Lower lobe of right lung (tissue), 2 donors: ENCODE measurements around the gene ST8SIA5. TPM values are rescaled to one million over a fixed set of nuclear protein-coding genes. Genes with fewer than 3 reads are reported as not detected.

Experiments used
- ATAC-seq, 2 donors: fragments of 200-7000 bp; cut with Tn5 transposase; one replicate each; pipeline ENCODE4 v1.9.1; 2020 to 2022; ENCODE audit warnings: mild to moderate bottlenecking in 2 of 2, moderate library complexity in 2 of 2
- DNase-seq: peaks from one replicate; pipeline ENCODE4 v3.0.0-alpha.2; 2020
- H3K27ac ChIP-seq: fragments of 200-600 bp; one replicate; pipeline ENCODE4 v1.8.0; 2022
- H3K27me3 ChIP-seq: fragments of 200-600 bp; one replicate; pipeline ENCODE4 v1.8.0; 2022; ENCODE audit warnings: low read depth
- H3K36me3 ChIP-seq: fragments of 200-600 bp; one replicate; pipeline ENCODE4 v1.8.0; 2022; ENCODE audit warnings: mild to moderate bottlenecking
- H3K4me1 ChIP-seq: fragments of 200-600 bp; one replicate; pipeline ENCODE4 v1.8.0; 2022
- H3K4me3 ChIP-seq: fragments of 200-600 bp; one replicate; pipeline ENCODE4 v1.8.0; 2022; ENCODE audit warnings: mild to moderate bottlenecking
- H3K9me3 ChIP-seq: fragments of 200-600 bp; one replicate; pipeline ENCODE4 v1.8.0; 2022
- CTCF ChIP-seq: fragments of 200-600 bp; IDR thresholded peaks from one replicate; pipeline ENCODE4 v1.8.0; 2022; ENCODE audit warnings: antibody characterized with exemption, mild to moderate bottlenecking
- intact Hi-C: fragments of 100-400 bp; cut with DNase I; formaldehyde crosslinking; loops from one replicate; pipeline ENCODE4 v1.11.0; 2022
- total RNA-seq: library from RNA; stranded (reverse); fragmentation: NEBNext Ultra II Directional; extraction: Animal tissue kit (Norgen Biotek cat#: 25700); gene quantifications from one replicate; pipeline ENCODE4 v1.2.1, GENCODE V29; 2021
- donor health status: DM: no; HTN: yes; CAD: no; lungs with severe emphysema.

Gene ST8SIA5
- total RNA-seq, 1 donor from 2014 or later: not detected

DNA sequence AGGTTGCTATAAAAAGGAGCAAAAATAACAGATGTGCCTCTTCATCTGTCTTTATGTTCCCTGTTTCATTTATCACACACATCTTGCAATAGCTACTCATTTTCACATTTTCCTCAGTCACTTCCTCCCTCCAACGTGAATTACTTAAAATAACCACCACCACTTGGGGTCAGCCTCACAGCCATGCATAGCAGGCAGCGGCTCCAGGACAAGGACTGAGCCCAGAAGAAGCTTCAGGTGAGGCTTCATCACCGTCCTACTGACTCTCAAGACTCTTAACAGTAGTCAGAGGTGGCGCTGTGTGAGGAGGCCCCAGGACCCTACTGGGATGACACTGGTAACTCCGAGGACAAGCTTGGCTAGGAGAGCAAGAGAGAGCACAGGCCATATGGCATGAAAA lies 15.5 kb upstream of the ST8SIA5 start:
- no peak for DNase-seq
- no peak for ATAC-seq
- no peaks in the 10 kb centered on the region for H3K27me3 ChIP-seq
- no peak overlapping the region for H3K27ac ChIP-seq
- intact Hi-C loops: no loop called here
- no peaks in the 10 kb centered on the region for H3K4me1 ChIP-seq
- H3K4me3 ChIP-seq: no peak overlapping the region
- H3K9me3 ChIP-seq: no peaks in the 10 kb centered on the region
- H3K36me3 ChIP-seq: no peaks in the 10 kb centered on the region
- no peak for TF ChIP-seq CTCF

GRCh38 chr18:46771141-46771540 lies 14.3 kb upstream of the ST8SIA5 start:
- ATAC-seq (no peak), DNase-seq (no peak)
- H3K27me3 ChIP-seq: no peaks in the 10 kb centered on the region
- TF ChIP-seq CTCF: no peak
- no peaks in the 10 kb centered on the region for H3K36me3 ChIP-seq
- intact Hi-C loops: no loop called here
- H3K4me1 ChIP-seq: no peaks in the 10 kb centered on the region
- H3K9me3 ChIP-seq: no peaks in the 10 kb centered on the region
- no peak overlapping the region for H3K27ac ChIP-seq
- no peak overlapping the region for H3K4me3 ChIP-seq

- Histone ChIP-seq H3K9me3 (no peaks in the 10 kb centered on the region), H3K27me3 (no peaks in the 10 kb centered on the region), H3K4me1 (no peaks in the 10 kb centered on the region), H3K27ac (no peak overlapping the region), H3K4me3 (no peak overlapping the region), H3K36me3 (no peaks in the 10 kb centered on the region)
- no peak for TF ChIP-seq CTCF
- DNase-seq (no peak), ATAC-seq (no peak)
- intact Hi-C loops: no loop called here
These were observed 13.9 kb upstream of the ST8SIA5 start for GRCh38 chr18:46770708-46771107.

DNA sequence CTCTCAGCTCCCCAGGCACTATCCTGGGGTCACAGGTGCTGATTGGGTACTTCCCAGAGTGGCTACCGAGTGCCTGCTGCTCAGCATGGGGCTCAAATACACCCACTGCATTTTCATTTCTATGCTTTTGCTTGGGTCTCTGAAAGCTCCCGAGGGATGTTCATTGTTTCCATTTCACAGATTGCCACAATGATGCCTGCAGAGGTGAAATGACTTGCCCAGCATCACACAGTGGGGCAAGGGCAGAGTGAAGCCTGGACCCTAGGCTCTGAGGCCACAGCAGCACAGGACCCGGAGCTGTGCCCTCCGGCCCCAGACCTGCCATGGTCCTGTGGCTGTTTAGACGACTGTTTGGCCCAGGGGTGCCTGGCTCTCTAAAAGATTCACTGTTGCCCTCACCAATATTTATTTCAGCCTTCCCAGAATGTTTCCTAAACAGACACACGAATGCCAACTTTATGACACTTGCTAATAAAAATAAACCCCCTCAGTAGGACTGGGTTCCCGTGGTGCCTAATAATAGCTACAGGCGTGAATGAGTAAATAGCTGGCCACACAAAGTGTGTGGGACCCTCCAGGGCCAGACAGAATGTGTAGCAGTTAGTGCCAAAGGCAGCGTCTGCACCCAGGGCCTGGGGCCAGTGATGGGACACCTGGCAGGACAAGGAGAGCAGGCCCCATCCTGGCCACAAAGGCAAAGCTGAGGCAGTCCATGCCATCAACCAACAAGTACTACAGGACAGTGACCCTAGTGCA lies 11.5 kb upstream of the ST8SIA5 start:
- Histone ChIP-seq H3K4me3 (no peak overlapping the region), H3K9me3 (no peaks in the 10 kb centered on the region), H3K36me3 (no peaks in the 10 kb centered on the region), H3K4me1 (no peaks in the 10 kb centered on the region), H3K27ac (no peak overlapping the region), H3K27me3 (no peaks in the 10 kb centered on the region)
- ATAC-seq: no peak
- intact Hi-C loops: no loop called here
- no peak for DNase-seq
- TF ChIP-seq CTCF: no peak

GRCh38 chr18:46767217-46767616 lies 10.4 kb upstream of the ST8SIA5 start:
- no peak for TF ChIP-seq CTCF
- no peaks in the 10 kb centered on the region for H3K4me1 ChIP-seq

More at GRCh38 chr18:46767217-46767616, 10.4 kb upstream of the ST8SIA5 start:
- Histone ChIP-seq H3K36me3 (no peaks in the 10 kb centered on the region), H3K27ac (no peak overlapping the region), H3K4me3 (no peak overlapping the region), H3K27me3 (no peaks in the 10 kb centered on the region), H3K9me3 (no peaks in the 10 kb centered on the region)
- ATAC-seq: no peak
- intact Hi-C loops: no loop called here
- DNase-seq: no peak
